Measurements from ENCODE around the gene ACTN4.

DNA sequence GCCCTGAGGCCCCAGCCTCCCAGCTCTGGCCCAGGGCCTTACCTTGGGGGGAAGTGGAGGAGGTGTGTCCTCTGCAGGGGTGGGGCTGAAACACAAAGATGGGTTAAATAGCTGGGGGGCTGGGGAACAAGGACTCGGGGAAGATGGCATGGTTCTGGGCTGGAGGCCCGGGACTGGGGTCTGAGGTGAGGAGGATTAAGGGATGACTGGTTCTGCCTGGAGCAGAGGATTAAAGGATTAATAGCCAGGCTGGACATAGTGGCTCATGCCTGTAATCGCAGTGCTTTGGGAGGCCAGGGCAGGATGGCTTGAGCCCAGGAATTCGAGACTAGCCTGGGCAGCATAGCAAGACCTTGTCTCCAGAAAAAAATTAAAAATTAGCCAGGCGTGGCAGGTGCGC, 41.3 kb upstream of the ACTN4 start:
- TF ChIP-seq EZH2 (IDR thresholded peaks at IDR 0.05; ENCODE audit: low read length, missing control alignments) = no peak
- TF ChIP-seq, protein P1, sequence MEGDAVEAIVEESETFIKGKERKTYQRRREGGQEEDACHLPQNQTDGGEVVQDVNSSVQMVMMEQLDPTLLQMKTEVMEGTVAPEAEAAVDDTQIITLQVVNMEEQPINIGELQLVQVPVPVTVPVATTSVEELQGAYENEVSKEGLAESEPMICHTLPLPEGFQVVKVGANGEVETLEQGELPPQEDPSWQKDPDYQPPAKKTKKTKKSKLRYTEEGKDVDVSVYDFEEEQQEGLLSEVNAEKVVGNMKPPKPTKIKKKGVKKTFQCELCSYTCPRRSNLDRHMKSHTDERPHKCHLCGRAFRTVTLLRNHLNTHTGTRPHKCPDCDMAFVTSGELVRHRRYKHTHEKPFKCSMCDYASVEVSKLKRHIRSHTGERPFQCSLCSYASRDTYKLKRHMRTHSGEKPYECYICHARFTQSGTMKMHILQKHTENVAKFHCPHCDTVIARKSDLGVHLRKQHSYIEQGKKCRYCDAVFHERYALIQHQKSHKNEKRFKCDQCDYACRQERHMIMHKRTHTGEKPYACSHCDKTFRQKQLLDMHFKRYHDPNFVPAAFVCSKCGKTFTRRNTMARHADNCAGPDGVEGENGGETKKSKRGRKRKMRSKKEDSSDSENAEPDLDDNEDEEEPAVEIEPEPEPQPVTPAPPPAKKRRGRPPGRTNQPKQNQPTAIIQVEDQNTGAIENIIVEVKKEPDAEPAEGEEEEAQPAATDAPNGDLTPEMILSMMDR (conservative IDR thresholded peaks at IDR 0.05 in 1 of 2, IDR thresholded peaks at IDR 0.05 in 1 of 2; ENCODE audit: low read depth in 1 of 2, low read length in 2 of 2) = no peak

All from fibroblast of lung (primary cell).